LoVo (cell line): Measurements from ENCODE around the gene TMEM145.

Experiments
- DNase-seq: peaks from one replicate; pipeline ENCODE4 v3.0.0-alpha.2; 2016; ENCODE audit warnings: low spot score

Gene TMEM145

DNA sequence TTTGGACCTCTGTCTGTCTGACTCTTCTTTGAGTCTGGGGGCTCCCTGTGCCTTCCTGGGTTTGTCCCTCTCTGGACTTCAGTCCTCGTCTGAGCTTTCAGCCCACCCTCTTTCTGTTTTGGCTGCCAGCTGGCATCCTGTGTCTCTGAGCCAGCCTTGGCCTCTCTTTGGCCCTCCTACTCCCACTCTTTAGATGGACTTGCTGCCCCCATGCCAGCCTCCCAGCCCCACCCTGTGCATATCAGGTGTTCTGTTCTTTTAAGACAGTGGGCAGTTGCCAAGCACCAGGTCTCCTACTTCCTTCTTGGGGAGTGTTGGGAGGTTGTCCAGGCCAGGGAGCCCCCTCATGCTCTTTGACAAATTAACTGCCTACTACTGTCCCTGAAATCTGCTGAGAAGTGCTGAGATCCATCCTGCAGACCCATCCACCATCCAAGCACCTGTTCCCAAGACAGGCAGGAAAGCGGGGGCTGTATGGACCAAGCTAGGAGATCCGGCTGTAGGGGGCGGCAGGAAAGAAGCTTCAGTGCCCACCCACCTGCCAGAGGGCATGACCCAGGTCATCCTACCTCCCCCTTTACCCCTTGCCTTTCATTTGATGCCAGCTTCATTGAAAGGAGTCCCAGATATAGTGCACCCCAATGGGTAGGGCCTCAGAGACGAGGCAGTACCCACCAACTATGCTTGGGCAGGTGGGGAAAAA, 34.5 kb upstream of the TMEM145 start:
- DNase-seq: no peak

DNA sequence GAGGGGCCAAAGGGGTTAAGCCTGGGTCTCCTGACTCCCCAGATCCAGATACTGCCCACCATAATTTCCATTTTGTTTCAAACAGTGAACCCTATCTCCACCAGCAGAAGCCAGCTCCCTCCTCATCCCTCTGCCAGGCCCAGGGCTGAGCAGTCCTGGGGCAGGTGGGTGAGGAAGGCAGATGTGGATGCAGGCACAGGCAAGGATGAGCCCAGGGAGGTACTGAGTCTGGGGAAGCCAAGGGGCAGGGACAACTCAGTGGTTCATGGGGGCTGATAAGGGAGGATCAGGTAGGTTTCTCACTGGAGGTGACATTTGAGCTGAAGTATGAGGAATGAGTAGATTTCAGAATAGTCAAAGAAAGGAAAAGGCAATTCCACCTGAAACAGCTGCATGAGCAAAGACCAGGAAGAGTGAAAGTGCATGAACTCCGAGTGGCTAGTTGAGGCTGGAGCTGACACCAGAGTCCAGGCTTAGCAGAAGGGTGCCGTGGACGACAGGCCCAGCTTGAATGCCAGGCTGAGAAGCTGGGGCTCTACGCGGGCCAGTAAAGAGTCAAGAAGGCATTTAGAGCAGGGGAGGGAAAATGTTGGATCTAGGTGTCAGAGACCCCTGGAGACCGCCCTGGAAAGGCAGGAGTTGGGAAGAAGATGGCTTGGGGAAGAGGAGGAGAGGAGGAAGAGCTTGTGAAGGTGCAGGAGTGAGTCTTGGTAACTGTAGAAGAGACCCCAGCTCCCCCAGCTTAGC, 33.8 kb upstream of the TMEM145 start:
- no peak for DNase-seq

DNA sequence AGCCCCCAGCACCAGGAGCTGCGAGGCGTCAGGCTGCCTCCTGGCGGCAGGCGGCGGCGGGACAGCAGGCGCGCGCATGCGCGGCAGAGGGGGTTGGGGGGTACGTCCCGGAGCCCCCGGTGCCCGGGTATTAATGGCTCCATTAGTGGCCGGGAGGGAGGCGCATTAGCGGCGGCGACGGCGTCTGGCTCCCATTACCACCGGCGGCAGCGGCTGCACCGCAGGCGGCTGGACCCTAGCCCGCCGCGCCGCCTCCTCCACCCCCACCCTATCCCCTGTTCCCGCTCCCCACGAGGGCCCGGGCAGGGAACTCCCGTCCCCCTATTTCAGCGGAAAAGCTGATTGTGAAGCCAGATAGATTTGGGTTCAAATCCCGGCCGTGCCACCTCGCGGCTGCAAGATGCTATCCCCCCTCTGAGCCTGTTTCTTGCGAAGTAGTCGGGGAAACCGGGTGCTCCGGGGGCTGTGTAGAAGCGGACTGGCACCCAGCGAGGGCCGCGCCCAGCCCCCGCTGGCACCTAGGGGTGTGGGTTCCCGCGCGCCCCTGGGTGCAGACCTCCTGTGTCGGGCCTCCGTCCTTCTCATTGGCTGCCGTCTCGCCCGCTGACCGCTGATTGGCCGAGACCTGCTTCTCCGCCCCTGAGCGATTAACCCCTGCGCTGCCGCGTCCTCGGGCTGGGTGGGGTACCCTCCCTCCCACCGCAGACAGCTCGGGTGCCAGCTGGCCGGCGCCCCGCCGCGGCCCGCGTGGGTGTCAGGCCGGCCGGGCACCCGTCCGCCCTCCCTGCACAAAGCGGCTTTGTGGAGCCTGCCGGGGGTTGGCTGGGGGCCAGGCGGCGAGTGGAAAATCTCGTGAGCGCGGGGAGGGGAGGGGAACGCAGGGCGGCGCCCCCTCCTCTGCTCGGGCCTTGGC, 33.0 kb upstream of the TMEM145 start:
- peak; percentile 86 for DNase-seq

DNA sequence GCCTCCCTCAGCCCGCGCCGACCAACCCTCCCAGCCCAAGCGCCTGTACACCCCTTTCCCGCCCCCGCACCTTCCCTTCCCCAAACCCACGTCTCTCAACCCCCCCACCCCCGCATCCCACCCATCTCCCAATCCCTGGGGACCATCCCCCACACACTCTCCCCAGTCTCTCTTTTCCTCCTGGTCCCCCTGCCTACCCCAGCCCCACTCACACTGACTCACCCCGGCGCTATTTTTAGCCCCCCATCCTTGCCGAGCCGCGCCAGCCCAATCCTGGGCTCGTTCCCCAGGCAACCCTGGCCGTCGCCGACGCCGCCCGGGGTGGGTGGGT, 32.3 kb upstream of the TMEM145 start:
- DNase-seq: no peak

DNA sequence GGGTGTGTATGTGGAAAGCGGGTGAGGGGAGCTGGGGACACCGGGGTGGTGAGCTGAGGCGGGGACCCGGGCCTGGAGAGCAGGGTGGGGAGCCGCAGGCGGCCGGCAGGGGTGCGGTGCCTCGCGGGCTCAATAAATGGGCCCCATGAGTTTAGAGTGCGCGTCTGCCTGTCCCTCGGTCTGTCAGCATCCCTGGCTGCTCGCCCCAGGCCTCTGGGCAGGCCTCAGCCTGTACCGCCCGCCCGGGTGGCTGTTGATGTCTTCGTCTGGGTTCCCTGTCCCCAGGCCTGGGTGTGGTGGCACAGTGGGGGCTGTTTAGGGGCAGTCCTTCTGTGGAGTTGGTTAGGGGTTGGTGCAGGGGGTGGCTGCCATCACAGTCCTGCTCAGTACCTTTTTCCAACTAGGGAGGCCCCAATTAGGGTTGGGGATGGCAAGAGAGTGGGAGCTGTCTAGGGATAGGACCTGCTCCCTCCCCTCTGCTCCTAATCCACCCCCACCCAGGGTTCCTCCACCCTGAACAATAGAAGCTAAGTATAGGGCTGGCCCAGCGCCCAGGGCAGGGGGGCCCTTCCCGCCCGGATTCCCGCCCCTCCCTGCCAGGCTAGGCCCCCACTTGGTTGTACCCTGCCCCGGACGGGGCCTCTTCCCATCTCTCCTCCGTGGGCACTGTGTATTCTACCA, 31.8 kb upstream of the TMEM145 start:
- DNase-seq: no peak

DNA sequence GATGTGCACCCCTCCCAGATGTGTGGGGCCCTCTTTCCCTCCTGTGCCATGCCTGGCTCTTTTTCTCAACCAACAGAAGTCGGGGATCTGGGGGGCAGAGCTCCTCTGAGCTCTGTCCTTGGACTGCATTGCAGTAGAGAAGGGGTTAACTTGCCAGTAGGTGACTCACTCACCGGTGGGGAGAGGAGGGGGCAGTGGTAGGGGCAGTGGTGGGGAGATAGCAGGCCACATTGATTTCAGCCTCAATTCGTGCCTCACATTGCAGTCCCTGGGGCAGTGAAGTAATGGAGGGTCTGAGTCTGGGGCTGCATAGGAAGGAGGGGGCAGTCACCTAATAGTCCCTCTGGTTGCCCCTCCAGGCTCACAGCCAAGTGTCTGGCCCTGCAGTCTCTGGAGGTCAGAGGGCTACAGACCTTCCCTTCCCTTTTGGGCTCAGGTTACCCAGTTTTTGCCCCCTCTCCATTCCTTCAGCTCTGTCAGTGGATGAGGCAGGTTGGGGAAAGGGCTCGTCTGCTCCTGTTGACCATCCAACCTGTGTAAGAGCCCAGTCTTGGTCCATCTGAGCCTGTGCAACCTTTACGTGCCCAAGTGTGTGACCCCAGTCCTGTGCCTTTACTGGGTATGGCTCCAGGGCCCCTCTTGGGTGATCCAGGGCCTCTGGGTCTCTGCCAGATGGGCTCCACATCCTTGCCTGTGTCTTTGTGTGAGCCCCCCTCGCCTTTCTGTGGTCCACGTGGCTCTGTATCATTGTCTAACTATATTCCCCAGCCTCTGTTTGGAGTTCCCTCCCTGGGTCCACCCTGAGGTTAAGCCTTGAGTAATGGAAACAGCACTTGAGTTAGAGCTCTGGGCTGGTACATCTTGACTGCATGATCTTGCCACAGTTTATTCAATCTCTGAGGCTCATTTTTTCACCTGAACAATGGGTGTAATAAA, 31.0 kb upstream of the TMEM145 start:
- DNase-seq: no peak

DNA sequence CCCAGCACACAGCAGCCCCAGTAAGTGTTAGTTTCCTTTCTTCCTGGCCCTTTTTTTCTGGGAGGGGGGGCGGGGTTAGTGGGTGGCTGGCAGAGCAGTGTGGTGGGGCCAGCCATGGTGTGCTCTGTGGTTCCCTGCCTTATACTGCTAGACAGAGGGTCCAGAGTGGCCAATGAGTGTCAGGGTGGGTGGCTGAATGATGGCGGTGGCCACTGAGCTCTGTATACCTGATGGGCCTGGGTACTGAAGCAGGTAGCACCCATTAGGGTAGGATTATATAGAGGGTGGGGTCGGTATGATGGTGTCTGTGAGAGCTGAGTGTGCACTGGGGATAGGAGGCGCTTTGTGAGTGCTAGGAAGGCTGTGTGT, 30.3 kb upstream of the TMEM145 start:
- DNase-seq: no peak

DNA sequence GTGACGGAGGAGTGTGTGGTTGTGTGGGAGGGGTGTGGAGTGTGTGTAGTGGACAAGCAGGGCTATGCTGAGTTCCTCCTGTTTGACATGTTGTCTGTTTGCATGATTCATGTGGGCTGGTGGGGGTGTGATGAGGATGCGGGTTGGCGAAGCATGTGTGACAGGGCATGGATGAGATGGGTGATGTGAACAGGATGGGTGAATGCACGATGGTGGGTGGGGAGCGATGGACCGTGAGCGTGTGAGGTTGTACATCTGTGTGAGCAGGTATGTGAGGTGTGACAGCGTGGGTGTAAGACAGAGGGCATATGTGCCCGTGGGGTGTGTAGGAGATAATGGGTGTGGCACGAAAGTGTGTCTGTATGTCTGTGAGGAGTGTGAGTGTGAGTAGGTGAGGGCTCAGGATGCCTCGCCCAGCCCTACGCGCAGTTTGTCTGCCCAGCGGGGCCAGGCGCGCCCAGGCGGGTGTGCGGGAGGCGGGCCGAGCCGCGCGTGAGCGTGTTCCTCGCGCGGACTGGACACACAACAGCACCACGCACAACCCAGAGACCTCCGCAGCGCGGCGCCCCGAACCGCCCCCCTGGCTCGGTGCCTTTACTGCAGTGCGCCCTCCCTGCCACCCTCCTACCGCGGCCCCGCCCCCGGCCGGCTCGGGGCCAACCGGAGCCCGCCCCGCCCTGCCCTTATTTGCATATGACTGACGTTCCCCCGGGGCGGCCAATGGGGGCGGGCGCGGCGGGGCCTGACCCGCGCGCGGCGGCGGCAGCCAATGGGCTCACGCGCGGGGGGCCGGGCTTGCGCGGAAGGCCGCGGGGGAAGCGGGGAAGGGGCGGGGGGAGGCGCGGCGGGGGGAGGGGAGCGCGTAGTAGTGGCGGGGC, 29.7 kb upstream of the TMEM145 start:
- peak; percentile 93 for DNase-seq

DNA sequence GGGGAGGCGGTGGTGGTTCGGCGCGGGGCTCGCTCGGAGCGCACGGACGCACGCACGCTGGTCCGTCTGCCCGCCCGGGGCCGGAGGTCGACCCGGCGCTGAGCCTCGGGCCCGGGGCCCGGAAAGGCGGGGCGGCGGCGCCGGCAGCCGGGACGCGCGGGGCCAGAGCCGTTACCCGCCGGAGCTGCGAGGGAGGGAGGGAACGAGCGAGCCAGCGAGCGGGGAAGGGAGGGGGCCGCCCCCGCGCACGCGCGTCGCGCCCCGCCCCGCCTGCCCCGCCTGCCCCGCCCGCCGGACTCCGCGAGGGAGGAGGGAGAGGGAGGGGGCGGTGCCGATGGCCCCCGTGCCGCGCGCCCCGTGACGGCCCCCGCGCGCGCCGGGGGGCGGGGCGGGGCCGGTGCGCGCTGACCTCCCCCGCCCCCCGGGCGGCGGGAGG, 29.0 kb upstream of the TMEM145 start:
- peak; percentile 76 for DNase-seq

DNA sequence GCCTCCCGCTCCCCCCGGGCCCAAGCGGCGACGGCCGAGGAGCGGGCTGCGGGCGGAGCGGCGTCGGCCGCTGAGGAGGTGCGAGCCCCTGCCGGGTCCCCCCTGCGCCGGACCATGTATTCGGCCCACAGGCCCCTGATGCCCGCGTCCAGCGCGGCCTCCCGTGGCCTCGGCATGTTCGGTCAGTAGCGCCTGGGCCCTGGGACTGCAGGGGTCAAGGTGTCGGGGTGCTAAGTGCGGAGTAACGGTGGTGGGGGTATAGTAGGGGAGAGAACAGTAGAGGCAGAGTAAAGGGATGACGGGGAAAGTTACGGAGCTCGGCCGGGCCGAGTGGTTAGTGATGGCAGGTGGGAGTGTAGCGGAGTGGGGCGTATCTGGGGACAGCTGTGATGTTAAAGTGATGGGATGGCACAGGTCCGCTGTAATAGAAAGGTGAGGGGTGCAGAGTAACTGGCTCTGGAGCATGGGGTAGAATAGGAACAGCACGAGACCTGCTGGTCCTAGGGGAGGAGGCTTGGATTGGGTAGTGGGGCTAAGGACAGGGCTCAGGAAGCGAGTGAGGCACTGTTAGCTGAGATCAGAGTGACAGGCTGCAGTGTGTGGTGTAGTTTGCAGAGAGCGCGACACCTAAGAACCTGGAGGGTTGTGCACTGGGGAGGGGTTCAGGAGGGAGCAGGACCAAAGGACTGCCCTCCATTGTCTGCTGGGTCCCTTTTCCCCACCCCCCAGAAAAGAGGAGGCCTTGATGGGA, 28.3 kb upstream of the TMEM145 start:
- DNase-seq: no peak

DNA sequence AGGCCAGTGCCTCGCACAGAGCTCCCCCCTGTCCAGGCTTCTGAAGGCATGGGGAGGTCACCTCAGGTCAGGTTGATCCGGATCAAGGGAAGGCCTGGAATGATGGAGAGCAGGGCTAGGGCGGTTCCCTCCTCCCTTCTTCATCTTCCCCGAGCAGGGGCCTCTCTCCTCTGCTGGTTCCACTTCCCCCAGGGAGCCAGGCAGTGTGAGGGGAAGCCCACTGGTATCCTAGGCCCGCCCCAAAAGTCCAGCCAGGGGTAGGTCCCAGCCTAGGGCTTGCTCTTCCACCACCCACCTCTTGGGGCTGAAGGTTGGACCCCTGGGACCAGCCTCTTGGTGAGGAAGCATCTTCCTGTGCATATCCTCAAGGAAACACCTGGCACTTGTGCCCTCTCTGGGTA, 27.6 kb upstream of the TMEM145 start:
- no peak for DNase-seq

DNA sequence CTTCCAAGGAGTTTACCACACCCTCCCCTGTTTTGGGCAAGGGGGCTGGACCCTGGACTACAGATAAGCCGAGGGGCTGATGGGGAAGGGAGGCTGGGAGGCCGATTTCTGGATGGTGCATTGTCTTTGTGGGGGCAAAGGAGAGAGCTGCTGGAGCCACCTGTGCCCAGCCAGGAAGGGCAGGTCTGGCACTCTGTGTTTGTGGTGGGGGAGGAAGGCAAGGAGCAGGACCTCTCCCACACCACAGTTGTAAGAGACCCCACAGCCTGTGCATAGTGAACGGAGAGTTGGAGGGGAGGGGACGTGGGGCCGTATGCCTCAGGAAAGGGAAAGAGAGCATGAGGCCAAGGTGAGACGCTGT, 27.1 kb upstream of the TMEM145 start:
- no peak for DNase-seq

DNA sequence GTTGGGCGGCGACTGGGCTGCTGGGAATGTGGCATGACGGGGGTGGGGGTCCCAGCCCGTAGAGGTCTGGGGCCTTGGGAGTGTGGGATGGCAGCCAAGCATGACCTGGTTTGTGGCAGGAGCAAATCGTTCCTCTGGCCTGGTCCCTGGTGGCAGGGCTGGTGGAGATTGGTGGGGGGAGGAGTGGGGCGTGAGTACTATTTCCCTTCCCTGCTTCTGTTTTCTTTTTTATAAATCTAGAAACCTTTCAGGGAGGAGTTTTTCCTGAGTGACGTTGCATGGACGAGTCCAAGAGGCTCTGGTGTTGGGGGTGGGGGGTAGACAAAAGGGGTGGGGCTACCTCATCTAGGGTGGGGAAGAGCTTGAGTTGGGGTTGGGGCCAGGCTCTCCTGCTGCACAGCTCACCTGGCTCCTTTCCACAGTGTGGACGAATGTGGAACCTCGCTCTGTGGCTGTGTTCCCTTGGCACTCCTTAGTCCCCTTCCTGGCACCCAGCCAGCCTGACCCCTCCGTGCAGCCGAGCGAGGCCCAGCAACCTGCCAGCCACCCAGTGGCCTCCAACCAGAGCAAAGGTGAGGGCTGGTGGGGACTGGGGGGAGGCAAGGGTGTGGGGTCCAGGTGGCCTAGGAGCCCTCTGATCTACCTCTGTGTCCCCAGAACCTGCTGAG, 26.6 kb upstream of the TMEM145 start:
- DNase-seq: no peak

DNA sequence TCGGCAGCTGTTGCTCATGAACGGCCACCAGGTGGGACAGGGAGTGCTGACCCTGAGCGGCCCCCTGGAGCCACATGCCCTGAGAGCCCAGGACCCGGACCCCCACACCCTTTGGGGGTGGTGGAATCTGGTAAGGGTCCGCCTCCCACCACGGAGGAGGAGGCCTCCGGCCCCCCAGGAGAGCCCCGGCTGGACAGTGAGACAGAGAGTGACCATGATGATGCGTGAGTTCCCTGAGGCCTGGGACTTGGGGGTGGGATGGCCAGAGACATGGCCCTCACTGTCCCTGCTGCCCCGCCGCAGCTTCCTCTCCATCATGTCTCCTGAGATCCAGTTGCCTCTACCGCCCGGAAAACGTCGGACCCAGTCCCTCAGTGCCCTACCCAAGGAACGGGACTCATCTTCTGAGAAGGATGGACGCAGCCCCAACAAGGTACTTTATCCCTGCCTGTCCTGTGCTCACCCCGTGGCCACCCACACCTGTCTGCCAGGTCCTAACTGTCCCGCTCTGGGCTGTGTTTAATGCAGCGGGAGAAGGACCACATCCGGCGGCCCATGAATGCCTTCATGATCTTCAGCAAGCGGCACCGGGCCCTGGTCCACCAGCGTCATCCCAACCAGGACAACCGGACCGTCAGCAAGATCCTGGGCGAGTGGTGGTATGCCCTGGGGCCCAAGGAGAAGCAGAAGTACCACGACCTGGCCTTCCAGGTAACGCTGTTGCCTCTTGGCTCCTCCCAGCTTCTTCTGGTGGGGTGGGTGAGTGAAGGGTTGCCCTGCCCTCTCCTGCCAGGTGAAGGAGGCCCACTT, 25.9 kb upstream of the TMEM145 start:
- no peak for DNase-seq

DNA sequence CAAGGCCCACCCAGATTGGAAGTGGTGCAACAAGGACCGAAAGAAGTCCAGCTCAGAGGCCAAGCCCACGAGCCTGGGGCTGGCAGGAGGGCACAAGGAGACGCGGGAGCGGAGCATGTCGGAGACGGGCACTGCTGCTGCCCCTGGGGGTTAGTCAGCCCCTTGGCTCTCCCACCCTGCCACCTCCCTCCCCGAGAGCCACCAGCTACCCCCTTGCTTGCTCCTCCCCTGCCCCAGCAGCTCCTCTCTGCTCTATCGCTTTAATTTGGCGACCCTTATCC, 25.3 kb upstream of the TMEM145 start:
- no peak for DNase-seq

DNA sequence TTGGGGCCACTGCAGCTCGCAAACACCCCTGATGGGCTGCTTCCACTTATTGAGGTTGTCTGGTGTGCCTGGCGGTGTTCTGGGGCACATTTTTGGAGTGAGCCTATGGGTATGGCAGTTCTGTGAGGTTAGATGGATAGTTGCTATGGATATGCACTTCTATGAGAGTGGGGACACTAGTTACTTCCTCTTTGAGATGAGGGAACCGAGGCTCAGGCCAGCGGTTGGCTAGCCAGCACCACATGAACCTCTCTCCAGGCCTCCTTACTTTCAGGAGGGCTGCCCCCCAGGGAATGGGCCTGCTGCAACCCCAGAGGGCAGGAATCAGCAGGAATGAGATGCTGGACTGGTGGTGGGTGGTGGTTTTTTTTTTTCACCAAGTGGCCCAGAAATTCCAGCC, 24.7 kb upstream of the TMEM145 start:
- DNase-seq: no peak

DNA sequence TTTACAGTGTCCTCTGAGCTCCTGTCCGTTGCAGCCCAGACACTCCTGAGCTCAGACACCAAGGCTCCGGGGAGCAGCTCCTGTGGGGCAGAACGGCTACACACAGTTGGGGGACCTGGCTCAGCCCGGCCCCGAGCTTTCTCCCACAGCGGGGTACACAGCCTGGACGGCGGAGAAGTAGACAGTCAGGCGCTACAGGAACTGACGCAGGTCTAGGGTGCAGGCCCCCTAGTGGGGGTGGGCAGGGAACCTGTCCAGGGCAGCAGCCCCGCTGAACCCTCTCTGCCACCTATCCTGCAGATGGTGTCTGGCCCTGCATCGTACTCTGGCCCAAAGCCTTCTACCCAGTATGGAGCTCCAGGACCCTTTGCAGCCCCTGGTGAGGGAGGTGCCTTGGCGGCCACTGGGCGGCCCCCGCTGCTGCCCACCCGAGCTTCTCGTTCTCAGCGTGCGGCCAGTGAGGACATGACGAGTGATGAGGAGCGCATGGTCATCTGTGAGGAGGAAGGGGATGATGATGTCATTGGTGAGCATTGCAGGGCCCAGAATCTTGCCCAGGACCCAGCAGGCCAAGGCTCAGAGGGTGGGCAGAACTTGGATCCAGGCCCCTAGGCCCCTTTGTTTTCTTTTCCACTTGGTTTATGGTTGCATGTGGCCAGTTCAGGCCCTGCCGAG, 24.1 kb upstream of the TMEM145 start:
- DNase-seq: no peak

DNA sequence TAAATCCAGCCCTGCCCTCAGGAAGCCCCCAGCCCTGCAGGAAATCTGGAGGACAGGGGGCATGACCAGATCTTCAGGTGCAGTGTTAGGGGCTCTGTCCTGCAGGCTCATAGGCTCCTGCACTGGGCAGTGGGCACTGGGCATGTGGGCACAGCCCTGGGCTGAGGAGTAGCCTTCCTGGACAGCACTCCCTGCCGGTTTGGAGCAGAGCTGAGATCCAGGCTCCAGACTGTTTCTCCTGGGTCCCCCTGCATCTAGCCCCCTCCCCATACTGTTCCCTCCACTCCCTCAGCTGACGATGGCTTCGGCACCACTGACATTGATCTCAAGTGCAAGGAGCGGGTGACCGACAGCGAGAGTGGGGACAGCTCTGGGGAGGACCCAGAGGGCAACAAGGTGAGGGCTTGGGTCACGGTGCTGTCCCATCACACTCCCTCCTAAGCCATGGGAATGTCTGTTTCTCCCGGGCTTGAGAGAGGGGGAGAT, 23.5 kb upstream of the TMEM145 start:
- DNase-seq: no peak
